Measurements from ENCODE around the gene TEDC1. TPM values are rescaled to one million over a fixed set of nuclear protein-coding genes. Genes with fewer than 3 reads are reported as not detected.

The TEDC1 gene
- total RNA-seq, 4 donors from 2014 or later, result 2.8 to 16.9 (median 5.4) TPM

GRCh38 chr14:105484069-105484996 lies 6.7 kb upstream of the TEDC1 start:
- intact Hi-C loops (cut with DNase I; ENCODE audit: low total_unique reads), result no loop called here
- 21 to 30% methylated on average over 17 to 20 of the region's 20 CpGs for WGBS, 2 donors
- DNase-seq (ENCODE audit: low spot score in 2 of 2), result peak; percentile 32 to 95

GRCh38 chr14:105484997-105485393 lies 6.1 kb upstream of the TEDC1 start:
- WGBS, 2 donors, result 54 to 70% methylated on average over 3 to 14 of the region's 16 CpGs
- no peak overlapping the region for H3K4me3 ChIP-seq (ENCODE audit: low read depth, poor library complexity, severe bottlenecking)
- DNase-seq (ENCODE audit: low spot score in 2 of 2), result no peak
- intact Hi-C loops (cut with DNase I; ENCODE audit: low total_unique reads), result no loop called here
- TF ChIP-seq POLR2A (IDR thresholded peaks at IDR 0.05) (no peak), CTCF (IDR thresholded peaks at IDR 0.05) (no peak)

More at GRCh38 chr14:105484069-105484996, 6.7 kb upstream of the TEDC1 start:
- H3K4me3 ChIP-seq (ENCODE audit: low read depth, poor library complexity, severe bottlenecking), result no peak overlapping the region
- no peak for TF ChIP-seq POLR2A (IDR thresholded peaks at IDR 0.05)
- TF ChIP-seq CTCF (IDR thresholded peaks at IDR 0.05), result no peak

GRCh38 chr14:105485739-105486162 lies 5.3 kb upstream of the TEDC1 start:
- intact Hi-C loops (cut with DNase I; ENCODE audit: low total_unique reads), result no loop called here
- DNase-seq (ENCODE audit: low spot score in 2 of 2), result peak; percentile 23 to 89
- WGBS, 2 donors, result 7 to 28% methylated on average over 11 to 12 of the region's 12 CpGs

GRCh38 chr14:105486163-105486973 lies 4.7 kb upstream of the TEDC1 start, which contains the start of gene CRIP1:
TSS of gene CRIP1 (plus strand) at chr14:105486886. CDS start at chr14:105487260, 374 bp downstream.
- intact Hi-C loops (cut with DNase I; ENCODE audit: low total_unique reads), result no loop called here
- peak; percentile 28 to 90 for DNase-seq (ENCODE audit: low spot score in 2 of 2)
- WGBS, 2 donors, result 2 to 14% methylated on average over 19 to 40 of the region's 56 CpGs
- H3K4me3 ChIP-seq (ENCODE audit: low read depth, poor library complexity, severe bottlenecking), result peak within 1 kb of the TSS; percentile 51
- TF ChIP-seq POLR2A (IDR thresholded peaks at IDR 0.05) (no peak), CTCF (IDR thresholded peaks at IDR 0.05) (no peak)

More at GRCh38 chr14:105485739-105486162, 5.3 kb upstream of the TEDC1 start:
- TF ChIP-seq POLR2A (IDR thresholded peaks at IDR 0.05) (no peak), CTCF (IDR thresholded peaks at IDR 0.05) (no peak)
- no peak overlapping the region for H3K4me3 ChIP-seq (ENCODE audit: low read depth, poor library complexity, severe bottlenecking)

DNA sequence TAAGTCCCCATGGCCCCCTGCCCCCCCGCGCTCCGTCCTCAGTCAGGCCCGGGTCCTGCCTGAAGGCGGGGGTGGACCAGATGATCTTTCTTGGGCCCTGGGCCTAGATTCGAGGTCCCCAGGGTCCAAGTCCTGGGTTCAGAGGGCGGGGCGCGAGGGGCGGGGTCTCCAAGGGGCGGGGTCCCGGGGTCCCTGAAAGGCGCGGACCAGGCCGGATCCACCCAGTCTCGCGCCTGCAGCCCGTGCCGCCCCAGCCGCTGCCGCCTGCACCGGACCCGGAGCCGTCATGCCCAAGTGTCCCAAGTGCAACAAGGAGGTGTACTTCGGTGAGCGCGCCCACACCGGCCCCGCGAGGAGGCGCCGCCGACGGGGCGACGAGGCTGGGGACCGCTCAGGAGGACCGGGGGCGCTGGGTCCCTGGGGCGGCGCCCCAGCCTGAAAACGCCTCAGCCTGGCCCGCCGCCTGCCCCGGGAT lies 4.0 kb upstream of the TEDC1 start:
- TF ChIP-seq CTCF (IDR thresholded peaks at IDR 0.05) (no peak), POLR2A (IDR thresholded peaks at IDR 0.05) (no peak)
- 3% methylated on average over 10 to 13 of the region's 45 CpGs for WGBS, 2 donors
- DNase-seq (ENCODE audit: low spot score in 2 of 2), result peak in 1 of 2 donors; percentile 96
- intact Hi-C loops (cut with DNase I; ENCODE audit: low total_unique reads), result no loop called here
- H3K4me3 ChIP-seq (ENCODE audit: low read depth, poor library complexity, severe bottlenecking), result peak overlapping the region; percentile 51

All from lower leg skin (tissue), 4 donors.